HG03135 (cell line): Measurements from ENCODE around the gene UMAD1.
"Not testable (repeated sequence)": the region's sequence is repeated elsewhere in the genome, so short reads cannot be mapped to it uniquely, and the experiment has no call there.

Experiments
- ATAC-seq: cut with Tn5 transposase; IDR thresholded peaks from one replicate; pipeline ENCODE4 v1.9.1; 2021; ENCODE audit warnings: mild to moderate bottlenecking, moderate library complexity; ENCODE audit not compliant: unreplicated experiment

UMAD1 gene

DNA sequence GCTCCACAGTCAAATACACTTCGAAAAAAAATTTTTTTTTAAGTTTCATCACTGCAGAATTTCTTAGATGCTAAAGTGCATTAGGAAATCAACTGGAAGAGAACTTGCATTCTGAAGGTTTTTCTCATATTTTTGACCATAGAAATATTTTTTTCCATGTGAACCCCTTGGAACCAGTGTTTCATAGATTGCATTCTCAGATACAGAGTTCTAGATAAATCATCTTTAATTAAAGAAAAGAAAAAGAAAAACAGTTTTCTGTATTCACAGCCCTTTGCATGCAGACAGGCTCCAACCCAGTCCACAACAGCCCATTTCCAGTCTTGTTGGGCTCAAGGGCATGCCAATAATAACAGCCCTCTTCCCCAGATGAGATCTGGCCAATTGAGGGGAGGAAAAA lies 153.4 kb downstream of the UMAD1 start:
- ATAC-seq: no peak

DNA sequence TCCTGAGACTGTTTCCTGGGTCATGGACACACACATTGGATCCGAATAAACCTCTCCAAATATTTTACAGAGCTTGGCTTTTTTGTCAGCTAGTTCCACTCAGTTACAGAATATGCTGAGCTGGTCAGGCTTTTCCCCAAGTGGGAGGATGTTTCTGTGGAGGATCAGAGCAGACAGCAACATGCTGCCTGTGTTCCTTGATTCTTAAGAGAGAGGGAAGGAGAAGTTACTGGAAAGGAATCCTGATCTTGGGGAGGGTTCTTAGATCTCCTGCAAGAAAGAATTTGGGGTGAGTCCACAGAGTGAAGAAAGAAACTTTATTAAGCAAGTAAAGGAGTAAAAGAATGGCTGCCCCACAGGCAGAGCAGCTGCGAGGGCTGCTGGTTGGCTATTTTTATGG lies 154.7 kb downstream of the UMAD1 start:
- ATAC-seq: no peak

- no peak for ATAC-seq
Measured at GRCh38 chr7:7795630-7796121, 155.1 kb downstream of the UMAD1 start.

DNA sequence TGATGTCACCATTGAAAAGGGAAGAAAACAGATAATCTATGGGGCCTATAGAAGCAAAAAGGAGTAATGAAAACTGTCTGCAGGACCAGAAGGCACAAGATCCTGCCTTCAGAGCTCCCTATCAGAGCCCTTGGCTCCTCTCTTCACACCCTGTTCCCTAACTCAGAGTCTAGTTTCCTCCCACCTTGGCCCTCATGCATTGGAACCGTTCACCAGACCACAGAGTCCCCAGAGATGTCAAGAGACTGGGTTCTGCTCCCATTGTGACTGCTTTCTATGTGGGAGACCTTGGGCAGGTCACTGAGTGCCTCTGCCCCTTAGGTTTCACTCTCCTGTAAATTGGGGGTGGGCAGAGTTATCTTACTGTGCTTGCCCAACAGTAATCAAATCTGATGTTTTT lies 158.0 kb downstream of the UMAD1 start:
- no peak for ATAC-seq

DNA sequence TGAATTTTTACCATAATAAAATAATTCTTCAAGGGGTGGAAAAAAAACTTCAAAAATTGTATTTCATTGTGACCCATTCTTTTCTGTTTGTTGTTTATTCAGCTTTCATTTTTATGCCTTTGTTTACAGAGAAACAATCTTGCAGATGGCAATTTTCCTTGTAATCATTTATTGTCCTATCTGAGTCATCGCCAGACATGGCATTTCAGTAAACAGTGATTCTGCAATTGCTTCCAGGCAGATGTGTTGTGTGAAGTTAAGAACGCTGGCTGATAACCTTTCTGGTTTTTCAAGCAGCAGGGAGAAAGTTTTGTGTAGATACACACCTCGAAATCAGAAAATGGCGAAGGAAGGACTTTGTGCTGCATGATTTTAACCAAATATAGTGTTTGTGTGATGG lies 158.6 kb downstream of the UMAD1 start:
- no peak for ATAC-seq

GRCh38 chr7:7802531-7802930 lies 162.0 kb downstream of the UMAD1 start:
- no peak for ATAC-seq

DNA sequence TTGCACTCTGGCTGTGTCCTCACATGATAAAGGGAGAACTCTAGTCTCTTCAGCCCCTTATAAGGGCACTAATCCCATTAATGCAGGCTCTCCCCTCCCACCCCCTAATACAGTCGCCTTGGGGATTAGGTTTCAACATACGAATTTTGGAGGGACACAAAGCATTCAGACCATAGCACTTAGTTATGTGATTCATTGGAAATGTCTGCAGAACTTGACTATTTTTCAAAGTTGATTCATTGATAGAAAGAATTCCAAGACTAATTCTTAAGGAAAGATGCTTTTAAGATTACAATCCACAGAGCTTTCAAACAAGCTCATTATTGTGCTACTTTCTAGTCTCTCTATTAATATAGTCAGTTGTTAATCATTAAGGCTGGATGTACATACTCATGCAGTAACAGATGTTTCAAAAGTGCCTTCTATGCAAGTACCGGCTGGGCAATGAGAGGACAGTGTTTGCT lies 163.2 kb downstream of the UMAD1 start:
- no peak for ATAC-seq

GRCh38 chr7:7804822-7805221 lies 164.3 kb downstream of the UMAD1 start:
- not testable (repeated sequence) for ATAC-seq

DNA sequence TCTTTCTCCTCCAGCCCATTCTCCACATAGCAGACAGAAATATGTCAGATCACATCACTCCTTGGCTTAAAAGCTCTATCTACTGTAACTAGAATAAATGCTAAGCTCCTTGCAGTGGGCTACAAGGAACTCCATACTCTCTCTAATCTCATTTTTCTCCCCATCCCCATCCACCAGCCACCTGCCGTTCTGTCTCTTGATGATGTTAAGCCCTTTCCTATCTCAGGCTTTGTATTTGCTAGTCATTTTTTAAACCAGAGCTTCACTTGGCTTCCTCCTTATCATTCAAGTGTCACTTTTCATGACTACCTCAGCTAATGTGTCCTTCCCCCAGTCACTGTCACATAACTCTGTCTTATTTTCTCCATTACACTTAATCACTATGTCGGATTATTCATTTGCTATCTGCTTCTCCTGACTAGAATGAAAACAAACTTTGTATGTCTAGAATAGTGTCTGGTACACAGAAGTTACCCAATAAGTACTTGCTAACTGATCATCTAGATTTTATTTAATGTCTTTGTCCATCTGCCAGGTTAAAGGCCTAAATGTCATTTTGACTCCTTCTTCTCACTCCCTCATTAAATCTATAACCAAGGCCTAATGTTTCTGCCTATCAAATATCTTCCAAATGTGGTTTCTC lies 165.1 kb downstream of the UMAD1 start:
- no peak for ATAC-seq

- no peak for ATAC-seq
Measured at GRCh38 chr7:7808156-7808555, 167.6 kb downstream of the UMAD1 start.

DNA sequence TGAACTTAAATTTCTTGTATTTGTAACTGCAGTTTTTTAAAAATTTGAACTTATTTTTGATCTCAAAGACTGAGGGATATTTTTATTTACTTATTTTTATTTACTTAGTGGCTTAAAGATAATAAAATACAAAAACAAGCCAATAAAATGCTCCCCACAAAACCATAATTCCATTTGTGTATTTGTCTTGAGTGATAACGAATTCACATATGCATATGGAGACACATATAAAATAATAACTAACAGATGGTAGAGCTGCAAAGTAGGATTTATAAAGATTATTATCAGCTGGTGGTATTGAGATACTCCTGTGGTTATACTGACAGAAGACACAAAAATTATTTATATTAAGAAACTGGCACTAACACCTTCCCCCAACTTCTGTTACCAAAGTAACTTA lies 168.1 kb downstream of the UMAD1 start:
- no peak for ATAC-seq

DNA sequence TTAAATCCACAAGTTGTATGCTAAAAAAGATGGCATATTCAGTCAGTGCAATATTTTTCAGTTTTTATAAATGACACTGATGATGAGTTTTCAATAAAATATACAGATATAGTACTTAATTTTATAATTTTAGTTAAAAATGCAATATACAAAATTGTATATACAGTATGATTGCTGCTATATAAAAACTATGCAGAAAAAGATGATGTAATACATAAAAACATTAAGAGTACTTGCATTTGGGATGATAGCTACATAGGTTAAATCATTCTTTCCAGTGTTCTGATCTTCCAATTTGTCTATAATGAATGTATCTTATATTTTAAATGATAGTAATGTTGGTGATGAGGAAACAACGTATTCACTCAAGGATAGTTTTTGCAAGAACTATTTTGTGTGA lies 169.8 kb downstream of the UMAD1 start:
- no peak for ATAC-seq

DNA sequence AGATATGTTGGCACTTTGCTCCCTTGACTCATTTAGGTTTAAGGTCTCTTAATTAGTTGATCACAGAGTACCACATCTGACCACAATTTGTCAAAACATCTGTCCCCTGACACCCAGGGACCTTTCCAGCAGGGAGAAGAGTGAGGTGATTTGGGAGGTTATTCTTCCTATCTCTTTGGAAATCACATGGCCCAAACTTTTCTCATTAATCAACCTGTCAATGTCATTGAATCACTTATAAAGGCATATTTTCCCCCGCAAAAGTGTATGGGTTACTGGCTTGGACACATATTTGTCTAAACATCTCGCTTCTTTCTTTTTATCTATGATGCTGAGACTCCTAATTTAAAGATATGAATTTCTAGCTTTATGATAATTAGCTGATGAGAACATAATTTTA lies 170.3 kb downstream of the UMAD1 start:
- no peak for ATAC-seq

GRCh38 chr7:7812112-7812511 lies 171.6 kb downstream of the UMAD1 start:
- ATAC-seq: no peak

- no peak for ATAC-seq
Measured at GRCh38 chr7:7815395-7815794, 174.8 kb downstream of the UMAD1 start.

DNA sequence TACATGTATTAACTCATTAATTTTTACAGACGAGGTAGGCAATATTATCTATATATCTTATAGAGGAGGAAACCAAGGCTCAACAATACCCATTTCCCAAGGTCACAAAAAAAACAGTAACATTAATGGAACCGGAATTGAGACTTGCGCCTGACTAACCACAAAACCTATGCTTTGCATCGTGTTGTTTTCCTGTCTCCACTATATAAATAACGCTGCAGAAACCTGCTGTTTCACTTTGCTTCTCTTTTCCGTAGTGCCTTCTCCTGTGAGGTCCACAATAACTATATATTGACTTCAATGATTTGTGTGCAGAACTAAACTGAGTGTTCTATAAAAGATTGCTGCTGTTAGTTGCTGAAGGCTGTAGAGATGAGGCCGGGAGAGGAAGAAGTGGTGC lies 175.5 kb downstream of the UMAD1 start:
- ATAC-seq: no peak

DNA sequence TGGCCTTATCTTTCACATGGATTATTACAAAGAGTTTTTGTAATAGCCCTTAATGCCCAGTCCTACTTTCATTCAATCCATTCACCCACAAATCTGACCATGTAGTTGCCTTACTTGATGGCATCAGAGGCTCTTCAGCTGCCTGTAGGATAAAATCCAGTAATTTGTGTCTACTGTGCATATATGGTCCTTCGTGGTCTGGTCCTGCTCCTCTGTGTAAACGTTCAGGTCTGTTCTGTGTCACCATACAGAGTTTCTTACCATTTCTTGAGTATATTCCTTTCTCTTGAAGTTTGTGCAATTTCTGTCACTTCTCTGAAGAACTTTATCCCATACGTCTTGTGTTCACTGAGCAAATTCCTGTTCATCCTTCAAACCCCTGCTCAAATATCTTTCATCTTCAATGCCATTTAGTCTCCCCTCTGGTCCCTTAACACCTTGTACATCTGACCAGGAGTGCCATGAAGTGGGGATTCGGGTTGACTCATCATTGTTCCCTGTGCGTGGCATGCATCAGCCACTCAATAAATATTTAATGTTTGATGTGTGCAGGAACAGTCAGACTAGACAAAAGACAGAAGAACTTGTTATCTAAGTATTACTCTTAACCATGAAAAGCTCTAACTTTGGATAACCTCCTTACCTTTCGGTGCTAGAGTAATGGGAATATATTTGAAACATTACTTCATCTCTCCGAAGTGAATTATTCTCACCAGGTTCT lies 176.4 kb downstream of the UMAD1 start:
- no peak for ATAC-seq

DNA sequence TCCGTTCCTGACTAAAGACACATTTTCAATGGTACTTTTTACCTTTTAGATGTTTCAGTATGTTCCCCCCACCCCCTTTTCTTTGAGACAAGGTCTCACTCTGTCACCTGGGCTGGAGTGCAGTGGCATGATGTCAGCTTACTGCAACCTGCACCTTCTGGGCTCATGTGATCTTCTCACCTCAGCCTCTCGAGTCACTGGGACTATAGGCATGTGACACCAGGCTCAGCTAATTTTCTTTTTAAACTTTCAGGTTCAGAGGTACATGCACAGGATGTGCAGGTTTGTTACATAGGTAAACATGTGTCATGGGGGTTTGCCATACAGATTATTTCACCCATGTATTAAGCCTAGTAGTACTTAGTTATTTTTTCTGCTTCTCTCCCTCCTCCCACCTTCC lies 177.2 kb downstream of the UMAD1 start:
- ATAC-seq: no peak

DNA sequence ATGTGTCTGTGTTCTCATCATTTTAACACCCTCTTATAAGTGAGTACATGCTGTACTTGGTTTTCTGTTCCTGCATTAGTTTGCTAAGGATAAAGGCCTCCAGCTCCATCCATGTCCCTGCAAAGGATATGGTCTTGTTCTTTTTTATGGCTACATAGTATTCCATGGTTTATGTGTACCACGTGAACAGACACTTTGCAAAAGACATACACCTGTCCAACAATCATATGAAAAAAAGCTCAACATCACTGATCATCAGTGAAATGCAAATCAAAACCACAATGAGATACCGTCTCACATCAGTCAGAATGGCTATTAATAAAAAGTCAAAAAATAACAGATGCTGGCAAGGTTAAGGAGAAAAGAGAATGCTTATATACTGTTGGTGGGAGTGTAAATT lies 177.6 kb downstream of the UMAD1 start:
- not testable (repeated sequence) for ATAC-seq

GRCh38 chr7:7819442-7820247 lies 179.1 kb downstream of the UMAD1 start:
- peak; percentile 51 for ATAC-seq

- ATAC-seq: no peak
Measured at GRCh38 chr7:7820409-7820808, 179.9 kb downstream of the UMAD1 start.

DNA sequence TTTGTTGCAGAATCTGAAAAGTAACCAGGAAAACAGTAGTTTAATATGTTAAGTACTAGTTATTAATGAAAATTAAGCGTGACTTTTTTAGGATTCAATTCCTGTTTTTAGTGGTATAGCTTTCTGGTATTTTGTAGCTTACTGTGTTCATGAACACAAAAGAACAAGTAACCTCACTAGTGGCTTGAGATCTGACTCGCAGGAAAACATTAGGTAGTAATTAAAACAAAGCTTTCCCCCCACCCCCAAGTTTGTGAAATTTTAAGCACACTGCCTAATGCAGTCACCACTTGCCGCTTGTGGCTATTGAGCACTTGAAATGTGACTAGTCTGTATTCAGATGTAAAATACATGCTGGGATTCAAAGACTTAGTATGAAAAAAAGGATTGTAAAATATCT lies 180.4 kb downstream of the UMAD1 start:
- peak; percentile 34 for ATAC-seq
